ENCODE measurements around the gene PRPF6.

DNA sequence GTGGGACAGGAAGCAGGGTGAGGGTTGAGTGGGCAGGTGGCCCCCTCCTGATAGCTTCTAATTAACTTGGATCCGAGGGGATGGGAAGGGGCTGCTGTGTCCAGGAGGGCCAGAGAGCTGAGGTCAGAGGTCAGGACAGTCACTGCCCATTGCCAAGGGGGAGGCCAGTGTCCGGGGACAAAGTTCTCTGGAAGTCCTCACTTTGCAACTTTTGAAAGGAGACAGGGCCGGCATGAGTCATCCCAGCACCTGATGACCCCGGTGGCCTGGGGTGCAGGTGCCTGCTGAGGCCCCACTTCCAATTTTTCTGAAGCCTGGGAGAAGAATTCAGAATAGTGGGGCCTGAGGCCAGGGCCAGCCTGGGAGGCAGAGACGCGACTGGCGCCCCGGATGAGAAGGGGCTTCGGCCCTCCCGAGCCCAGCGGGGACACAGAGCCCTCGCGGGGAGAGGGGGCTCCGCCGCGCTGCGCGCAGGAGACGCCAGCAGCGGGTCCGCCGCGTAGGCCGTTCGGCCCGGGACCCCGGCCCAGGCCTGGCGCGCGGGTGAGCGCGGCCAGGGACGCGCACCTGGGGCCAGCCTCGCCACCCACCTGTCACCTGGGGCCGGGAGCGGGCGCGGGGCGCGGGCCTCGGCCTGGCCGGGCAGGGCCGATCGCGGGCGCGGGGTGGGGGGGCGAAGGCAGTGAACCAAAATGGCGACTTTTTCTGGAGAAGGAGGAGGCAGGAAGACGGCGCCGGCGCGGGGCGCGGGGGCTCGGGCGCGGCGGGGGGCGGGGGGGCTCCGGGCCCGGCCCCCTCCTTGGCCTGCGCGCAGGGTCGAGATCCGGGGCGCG lies 11.8 kb upstream of the PRPF6 start:
- TF ChIP-seq, protein P1, sequence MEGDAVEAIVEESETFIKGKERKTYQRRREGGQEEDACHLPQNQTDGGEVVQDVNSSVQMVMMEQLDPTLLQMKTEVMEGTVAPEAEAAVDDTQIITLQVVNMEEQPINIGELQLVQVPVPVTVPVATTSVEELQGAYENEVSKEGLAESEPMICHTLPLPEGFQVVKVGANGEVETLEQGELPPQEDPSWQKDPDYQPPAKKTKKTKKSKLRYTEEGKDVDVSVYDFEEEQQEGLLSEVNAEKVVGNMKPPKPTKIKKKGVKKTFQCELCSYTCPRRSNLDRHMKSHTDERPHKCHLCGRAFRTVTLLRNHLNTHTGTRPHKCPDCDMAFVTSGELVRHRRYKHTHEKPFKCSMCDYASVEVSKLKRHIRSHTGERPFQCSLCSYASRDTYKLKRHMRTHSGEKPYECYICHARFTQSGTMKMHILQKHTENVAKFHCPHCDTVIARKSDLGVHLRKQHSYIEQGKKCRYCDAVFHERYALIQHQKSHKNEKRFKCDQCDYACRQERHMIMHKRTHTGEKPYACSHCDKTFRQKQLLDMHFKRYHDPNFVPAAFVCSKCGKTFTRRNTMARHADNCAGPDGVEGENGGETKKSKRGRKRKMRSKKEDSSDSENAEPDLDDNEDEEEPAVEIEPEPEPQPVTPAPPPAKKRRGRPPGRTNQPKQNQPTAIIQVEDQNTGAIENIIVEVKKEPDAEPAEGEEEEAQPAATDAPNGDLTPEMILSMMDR (IDR thresholded peaks at IDR 0.05), result no peak
- TF ChIP-seq POLR2A (IDR thresholded peaks at IDR 0.05), result no peak

Measured in body of pancreas (tissue), 4 donors.